Skin epidermis (tissue), 12 donors: ENCODE results near the gene KLHL18.

ENCODE experiments used
- H3K27ac ChIP-seq, 21 experiments: fragments of 200-600 bp; sonication (generic) in 11 of 21; one replicate each; pipeline ENCODE4 v1.5.0; 2020; ENCODE audit warnings: mild to moderate bottlenecking in 3 of 21, inconsistent platforms in 2 of 21, moderate library complexity in 2 of 21
- H3K4me3 ChIP-seq, 7 experiments: fragments of 200-600 bp; sonication (generic) in 2 of 7; one replicate each; pipeline ENCODE4 v1.5.0; 2020; ENCODE audit warnings: inconsistent platforms in 2 of 7, mild to moderate bottlenecking in 2 of 7, moderate library complexity in 1 of 7

KLHL18 gene

GRCh38 chr3:47380601-47381316 is 98.0 kb downstream of the KLHL18 start, which contains the start of gene PTPN23:
PTPN23 (plus strand) TSS chr3:47381021; CDS start chr3:47381097, 76 bp downstream.
- peak within 1 kb of the TSS; percentile 85 to 99 (median 93) for H3K27ac ChIP-seq

GRCh38 chr3:47381317-47382157 is 98.8 kb downstream of the KLHL18 start:
- H3K27ac ChIP-seq = peak overlapping the region; percentile 85 to 99 (median 93)

More at GRCh38 chr3:47380601-47381316, 98.0 kb downstream of the KLHL18 start, which contains the start of gene PTPN23:
- H3K4me3 ChIP-seq = peak within 1 kb of the TSS; percentile 70 to 100 (median 92)

GRCh38 chr3:47384425-47384824 is 101.7 kb downstream of the KLHL18 start:
- Histone ChIP-seq H3K27ac (no peak overlapping the region), H3K4me3 (no peak overlapping the region)

More at GRCh38 chr3:47381317-47382157, 98.8 kb downstream of the KLHL18 start:
- peak overlapping the region; percentile 70 to 100 (median 92) for H3K4me3 ChIP-seq

GRCh38 chr3:47385007-47385406 is 102.3 kb downstream of the KLHL18 start:
- Histone ChIP-seq H3K27ac (no peak overlapping the region), H3K4me3 (no peak overlapping the region)

- Histone ChIP-seq H3K4me3 (no peak overlapping the region), H3K27ac (no peak overlapping the region)
Observed at GRCh38 chr3:47385796-47386195, 103.1 kb downstream of the KLHL18 start.

- Histone ChIP-seq H3K4me3 (no peak overlapping the region), H3K27ac (no peak overlapping the region)
Observed at GRCh38 chr3:47392933-47393332, 110.2 kb downstream of the KLHL18 start.

GRCh38 chr3:47394140-47394870 is 111.6 kb downstream of the KLHL18 start:
- Histone ChIP-seq H3K4me3 (no peak overlapping the region), H3K27ac (peak overlapping the region in 3 of 21 experiments; percentile 8 to 17 (median 11))

- Histone ChIP-seq H3K27ac (peak overlapping the region in 1 of 21 experiments; percentile 17), H3K4me3 (no peak overlapping the region)
Observed at GRCh38 chr3:47394881-47395280, 112.1 kb downstream of the KLHL18 start.
